Thoracic aorta endothelial cell (primary cell): ENCODE results near the gene HAO2. TPM values are rescaled to one million over a fixed set of nuclear protein-coding genes. Genes with fewer than 3 reads are reported as not detected.
A peak's percentile ranks its signal among the peaks of the same experiment; 100 is the strongest.

ENCODE experiments used
- small RNA-seq: library from RNA; depleted of rRNA; stranded (forward); fragments of <200 nt; gene quantifications from one replicate; pipeline ENCODE3, GENCODE V24; 2012
- total RNA-seq: library from RNA; depleted of rRNA; stranded (reverse); fragments of >200 nt; gene quantifications from 2 replicates; pipeline ENCODE4 v1.2.3, GENCODE V29; 2012

HAO2 gene
- not detected in 2 replicates for total RNA-seq

GRCh38 chr1:119368554-119368953 is at the start of gene HAO2:
Gene HAO2, plus strand, starts transcription at chr1:119368785. Its CDS starts 12,301 bp downstream, at chr1:119381086.

GRCh38 chr1:119414950-119415349 is 46.4 kb downstream of the HAO2 start, which contains the start of gene HSD3B2:
Gene HSD3B2, plus strand, starts transcription at chr1:119415150. Its CDS starts 270 bp downstream, at chr1:119415420.

Small RNA genes lying within 50 kb of the gene (small RNA-seq; reads per million reads assigned to genes)
- gene RNU1-75P = 11.9 reads per million, percentile 93 among the genes with 10 or more reads in this experiment

Other genes with a start within 250 kb of the HAO2 start
- gene WARS2, start 228.1 kb upstream of the HAO2 start, total RNA-seq = 16.0 and 20.2 TPM in 2 replicates
- gene HSD3B2, start 46.4 kb downstream of the HAO2 start, total RNA-seq = not detected in 2 replicates
- not detected in 2 replicates for gene HSD3B1, start 138.4 kb downstream of the HAO2 start, total RNA-seq